H1 (cell line): ENCODE results near the gene NUP98. TPM values are rescaled to one million over a fixed set of nuclear protein-coding genes. Genes with fewer than 3 reads are reported as not detected.
"Not testable (repeated sequence)": the region's sequence is repeated elsewhere in the genome, so short reads cannot be mapped to it uniquely, and the experiment has no call there.

ENCODE experiments used
- CTCF ChIA-PET: fragments of 300-600 bp; sonication (Branson Sonifier 250); formaldehyde crosslinking; loops from one replicate; lab custom pipeline; 2021; ENCODE audit not compliant: partially characterized antibody; lab: Charles Lee
- POLR2A ChIA-PET: fragments of 300-600 bp; sonication (Branson Sonifier 250); formaldehyde crosslinking; loops from one replicate; lab custom pipeline; 2021; ENCODE audit warnings: inconsistent platforms; ENCODE audit not compliant: partially characterized antibody; lab: Charles Lee
- DNase-seq, 2 experiments: peaks; one replicate each; pipeline versions ENCODE4 v3.0.0 to v3.0.0-alpha.2; 2010 to 2022; ENCODE audit warnings: low spot score in 2 of 2, low read depth in 1 of 2, mixed read lengths in 1 of 2
- FAIRE-seq: peaks from 2 replicates; lab custom pipeline; 2011; peaks lifted over from hg19 to GRCh38; lab: Jason Lieb, UNC
- H2AFZ ChIP-seq: 2 replicates; pipeline ENCODE4 v1.8.1; 2012; ENCODE audit warnings: low read length, inconsistent platforms
- H2AK5ac ChIP-seq: 2 replicates; pipeline ENCODE4 v1.6.1; 2013; ENCODE audit warnings: low read depth, low read length
- H2BK120ac ChIP-seq: replicated peaks from 2 replicates; pipeline ENCODE3; 2013; ENCODE audit warnings: low read depth, low read length, inconsistent platforms
- H2BK12ac ChIP-seq: 2 replicates; pipeline ENCODE4 v1.6.1; 2013; ENCODE audit warnings: low read depth, low read length
- H2BK15ac ChIP-seq: 2 replicates; pipeline ENCODE4 v1.6.1; 2013; ENCODE audit warnings: low read length
- H2BK20ac ChIP-seq: 2 replicates; pipeline ENCODE4 v1.6.1; 2013; ENCODE audit warnings: low read length
- H2BK5ac ChIP-seq: 2 replicates; pipeline ENCODE4 v1.6.1; 2013; ENCODE audit warnings: low read depth, low read length
- H3K14ac ChIP-seq: 2 replicates; pipeline ENCODE4 v1.6.1; 2013; ENCODE audit warnings: inconsistent platforms; ENCODE audit not compliant: insufficient read length
- H3K18ac ChIP-seq: 2 replicates; pipeline ENCODE4 v1.6.1; 2013; ENCODE audit warnings: low read length; ENCODE audit errors: extremely low read depth
- H3K23ac ChIP-seq: 2 replicates; pipeline ENCODE4 v1.6.1; 2013; ENCODE audit warnings: inconsistent platforms; ENCODE audit not compliant: insufficient read length
- H3K23me2 ChIP-seq: 2 replicates; pipeline ENCODE4 v1.6.1; 2013; ENCODE audit warnings: low read depth, low read length
- H3K27ac ChIP-seq: 2 replicates; pipeline ENCODE4 v1.6.1; 2011; ENCODE audit warnings: low read depth, low read length, inconsistent platforms
- H3K27me3 ChIP-seq, 4 experiments: replicated peaks in 1 of 4; 1 replicate in 1 of 4; 2 replicates in 3 of 4; pipeline versions ENCODE4 v1.6.1 to v1.8.1; 2011 to 2013; ENCODE audit warnings: low read length in 3 of 4, mild to moderate bottlenecking in 3 of 4, inconsistent platforms in 2 of 4, mixed read lengths in 2 of 4, moderate library complexity in 1 of 4; ENCODE audit not compliant: control insufficient read depth in 3 of 4, insufficient read depth in 3 of 4; ENCODE audit errors: extremely low read depth in 1 of 4
- H3K36me3 ChIP-seq, 4 experiments: 2 replicates each; pipeline versions ENCODE4 v1.6.1 to v1.8.1; 2011 to 2013; ENCODE audit warnings: mild to moderate bottlenecking in 4 of 4, low read length in 3 of 4, moderate library complexity in 2 of 4, control low read depth in 1 of 4, inconsistent platforms in 1 of 4; ENCODE audit not compliant: insufficient read depth in 4 of 4, control insufficient read depth in 2 of 4
- H3K4ac ChIP-seq: replicated peaks from 2 replicates; pipeline ENCODE3; 2013; ENCODE audit warnings: low read length, low read depth, mixed read lengths, inconsistent platforms; ENCODE audit not compliant: insufficient read length
- H3K4me1 ChIP-seq, 4 experiments: replicated peaks in 1 of 4; 1 replicate in 1 of 4; 2 replicates in 3 of 4; pipeline versions ENCODE4 v1.6.1 to v1.8.1; 2011 to 2013; ENCODE audit warnings: low read length in 3 of 4, inconsistent platforms in 2 of 4, mixed read lengths in 1 of 4; ENCODE audit not compliant: insufficient read depth in 4 of 4, control insufficient read depth in 3 of 4
- H3K4me2 ChIP-seq, 2 experiments: 2 replicates each; pipeline versions ENCODE4 v1.6.1 to v1.8.1; 2011 to 2013; ENCODE audit warnings: low read depth in 2 of 2, low read length in 2 of 2, control low read depth in 1 of 2, inconsistent platforms in 1 of 2, mild to moderate bottlenecking in 1 of 2; ENCODE audit not compliant: insufficient read depth in 1 of 2
- H3K4me3 ChIP-seq, 4 experiments: fragments of 200-600, 300-600 bp in 1 of 4; sonication (generic), shearing (Covaris generic), sonication (Bioruptor Twin) in 1 of 4; 2 replicates each; pipeline versions ENCODE4 v1.5.1 to v1.8.1; 2011 to 2016; ENCODE audit warnings: low read length in 4 of 4, low read depth in 3 of 4, control low read depth in 2 of 4, inconsistent platforms in 2 of 4, mild to moderate bottlenecking in 2 of 4, mixed read lengths in 1 of 4, moderate library complexity in 1 of 4; ENCODE audit not compliant: insufficient read depth in 2 of 4; ENCODE audit errors: extremely low read depth in 1 of 4
- H3K56ac ChIP-seq: replicated peaks from 2 replicates; pipeline ENCODE3; 2013; ENCODE audit warnings: low read depth, mild to moderate bottlenecking, mixed read lengths, low read length, inconsistent platforms; ENCODE audit not compliant: insufficient read length
- H3K79me1 ChIP-seq: 2 replicates; pipeline ENCODE4 v1.6.1; 2013; ENCODE audit warnings: low read depth, low read length, control low read depth
- H3K79me2 ChIP-seq, 2 experiments: 2 replicates each; pipeline versions ENCODE4 v1.6.1 to v1.8.1; 2012 to 2013; ENCODE audit warnings: low read length in 2 of 2, mild to moderate bottlenecking in 2 of 2, inconsistent platforms in 1 of 2; ENCODE audit not compliant: insufficient read depth in 2 of 2, control insufficient read depth in 1 of 2
- H3K9ac ChIP-seq, 4 experiments: replicated peaks in 1 of 4; 1 replicate in 1 of 4; 2 replicates in 3 of 4; pipeline versions ENCODE4 v1.6.1 to v1.8.1; 2011 to 2013; ENCODE audit warnings: low read depth in 3 of 4, low read length in 3 of 4, control low read depth in 2 of 4, mild to moderate bottlenecking in 2 of 4, moderate library complexity in 2 of 4, inconsistent platforms in 1 of 4; ENCODE audit errors: extremely low read depth in 1 of 4
- H3K9me3 ChIP-seq, 2 experiments: 2 replicates each; pipeline versions ENCODE4 v1.6.1 to v1.8.1; 2012 to 2013; ENCODE audit warnings: mild to moderate bottlenecking in 2 of 2, moderate library complexity in 2 of 2, control low read depth in 1 of 2, inconsistent platforms in 1 of 2, low read depth in 1 of 2, low read length in 1 of 2, mixed read lengths in 1 of 2; ENCODE audit not compliant: insufficient read depth in 2 of 2
- H4K20me1 ChIP-seq, 2 experiments: replicated peaks in 1 of 2; 2 replicates each; pipeline versions ENCODE3 to v1.8.1; 2011 to 2013; ENCODE audit warnings: inconsistent platforms in 2 of 2, low read length in 2 of 2, mild to moderate bottlenecking in 1 of 2; ENCODE audit not compliant: insufficient read depth in 2 of 2, control insufficient read depth in 1 of 2
- H4K5ac ChIP-seq: 2 replicates; pipeline ENCODE4 v1.6.1; 2013; ENCODE audit warnings: low read length, low read depth, mixed read lengths, inconsistent platforms; ENCODE audit not compliant: insufficient read length
- H4K8ac ChIP-seq: 2 replicates; pipeline ENCODE4 v1.8.0; 2013; ENCODE audit warnings: mild to moderate bottlenecking, moderate library complexity, low read length, inconsistent platforms; ENCODE audit not compliant: insufficient read depth; ENCODE audit errors: extremely low read depth
- H4K91ac ChIP-seq: replicated peaks from 2 replicates; pipeline ENCODE3; 2013; ENCODE audit warnings: low read length, mixed read lengths, inconsistent platforms; ENCODE audit not compliant: insufficient read length
- MAFK ChIP-seq: IDR thresholded peaks from 2 replicates; pipeline ENCODE4 v1.6.1; 2012; ENCODE audit warnings: low read depth, mild to moderate bottlenecking, improper control_type of control experiment, low read length
- WGBS, 2 experiments: shearing (Covaris generic) in 1 of 2; methylation state at CpG; one replicate each; pipeline versions ENCODE4 v1.1.6 to v1.1.7; 2013 to 2015; ENCODE audit warnings: low lambda C conversion rate in 2 of 2, mixed read lengths in 2 of 2, inconsistent platforms in 1 of 2, low coverage in 1 of 2, missing lambda C conversion rate in 1 of 2; ENCODE audit not compliant: insufficient replicate concordance in 2 of 2, insufficient coverage in 1 of 2, insufficient read length in 1 of 2; ENCODE audit errors: extremely low coverage in 1 of 2, missing lambda C conversion rate in 1 of 2; 5-methylcytosine and 5-hydroxymethylcytosine counted together
- polyA plus RNA-seq, 7 experiments: library from polyadenylated mRNA; depleted of rRNA in 3 of 7; stranded (reverse) in 5 of 7; unstranded in 2 of 7; fragments of >200 nt in 5 of 7; fragments of 200-250 nt in 2 of 7; gene quantifications; 1 replicate in 5 of 7; 2 replicates in 1 of 7; 4 replicates in 1 of 7; pipeline versions ENCODE4 v1.2.1 to v1.2.3, GENCODE V29; 2011 to 2013; ENCODE audit warnings: missing spikeins in 2 of 7, mixed read lengths in 2 of 7
- total RNA-seq: library from RNA; stranded (reverse); fragmentation: NEBNext Ultra II Directional; extraction: Animal tissue kit (Norgen Biotek cat#: 25700); gene quantifications from 2 replicates; pipeline ENCODE4 v1.2.1, GENCODE V29; 2021

The NUP98 gene
- total and polyA plus RNA-seq, 2 of the 8 experiments (the other 6 are each of a cell fraction or from before 2014, with no cell fraction given) = 98.6 to 261 TPM

DNA sequence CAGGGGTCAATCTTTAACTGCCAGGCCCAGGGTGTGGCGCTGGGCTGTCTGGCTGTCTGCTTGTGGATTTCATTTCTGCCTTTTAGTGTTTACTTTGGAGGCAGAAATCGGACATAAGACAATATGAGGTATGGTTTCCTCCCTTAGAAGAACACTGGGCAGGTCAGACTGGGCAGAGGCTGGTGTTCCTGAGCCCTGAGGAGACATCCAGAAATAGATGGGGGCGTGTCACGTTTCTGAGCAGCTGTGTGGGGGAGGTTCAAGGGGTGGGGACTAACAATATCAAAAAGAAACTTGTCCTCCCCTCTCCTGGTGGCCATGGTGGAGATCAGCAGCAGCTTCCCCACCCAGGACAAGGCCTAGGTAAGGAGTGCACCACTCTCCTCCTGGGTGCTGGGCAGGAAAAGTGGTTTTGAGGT is 152.5 kb downstream of the NUP98 start, which contains the start of gene ART1 (continued):
- no peak for TF ChIP-seq MAFK

DNA sequence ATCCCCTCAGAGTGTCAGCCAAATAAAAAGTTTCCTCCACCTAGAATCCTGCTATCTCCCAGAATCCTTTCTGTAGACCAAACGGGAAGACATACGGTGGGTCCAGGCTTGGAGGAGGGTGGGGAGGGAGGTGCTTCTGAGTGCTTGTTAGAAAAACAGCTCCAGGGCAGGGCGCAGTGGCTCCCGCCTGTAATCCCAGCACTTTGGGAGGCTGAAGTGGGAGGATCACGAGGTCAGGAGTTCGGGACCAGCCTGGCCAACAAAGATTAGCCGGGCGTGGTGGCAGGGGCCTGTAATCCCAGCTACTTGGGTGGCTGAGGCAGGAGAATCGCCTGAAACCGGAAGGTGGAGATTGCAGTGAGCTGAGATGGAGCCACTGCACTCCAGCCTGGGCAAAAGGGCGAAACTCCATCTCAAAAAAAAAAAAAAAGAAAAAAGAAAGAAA is 154.2 kb downstream of the NUP98 start:
- H3K4ac ChIP-seq, H3K36me3 ChIP-seq, H2AK5ac ChIP-seq, DNase-seq, H4K8ac ChIP-seq, FAIRE-seq, H3K56ac ChIP-seq, H3K79me2 ChIP-seq, H4K91ac ChIP-seq, H3K79me1 ChIP-seq, H3K4me1 ChIP-seq, H4K5ac ChIP-seq, H2BK15ac ChIP-seq, H3K14ac ChIP-seq, H3K23ac ChIP-seq, H3K9me3 ChIP-seq, H4K20me1 ChIP-seq, H2BK20ac ChIP-seq, H2BK12ac ChIP-seq, H3K27me3 ChIP-seq, H2BK120ac ChIP-seq: not testable (repeated sequence)
- Histone ChIP-seq H2BK5ac (peak overlapping the region; percentile 63; the same call in 1 of the 2 replicates), H3K23me2 (peaks cover 11% of the 10 kb centered on the region; the same call in 1 of the 2 replicates), H2AFZ (peak overlapping the region; percentile 23; the same call in 1 of the 2 replicates), H3K18ac (peak overlapping the region; percentile 88; the same call in 1 of the 2 replicates), H3K27ac (peak overlapping the region; percentile 88; the same call in 1 of the 2 replicates), H3K4me3 (peak overlapping the region; percentile 59 to 63 (median 60)), H3K4me2 (peak overlapping the region; percentile 88 to 98), H3K9ac (peak overlapping the region in 3 of 4 experiments; percentile 56 to 66 (median 65); a peak in 4 of 7 replicates)
- CTCF ChIA-PET = interaction anchor here (1.2 to 1.8 kb wide), 4 partner anchors 11 to 40 kb away, joined by 3 to 8 read pairs (median 5); no protein-coding TSS in a partner anchor
- POLR2A ChIA-PET = interaction anchor here (0.7 to 1.2 kb wide), 6 partner anchors 9 to 263 kb away, joined by 3 to 7 read pairs (median 4); partner anchors contain the start of gene CHRNA10
- WGBS, 2 experiments = 40% methylated on average over 10 of the region's 11 CpGs; no CpG with 5 or more reads in 1 of the 2 experiments
